Measurements from ENCODE around the gene SLC12A7.
"Not testable (repeated sequence)": the region's sequence is repeated elsewhere in the genome, so short reads cannot be mapped to it uniquely, and the experiment has no call there.

The SLC12A7 gene

GRCh38 chr5:1094670-1095190 is 17.1 kb downstream of the SLC12A7 start:
- no peak for DNase-seq

DNA sequence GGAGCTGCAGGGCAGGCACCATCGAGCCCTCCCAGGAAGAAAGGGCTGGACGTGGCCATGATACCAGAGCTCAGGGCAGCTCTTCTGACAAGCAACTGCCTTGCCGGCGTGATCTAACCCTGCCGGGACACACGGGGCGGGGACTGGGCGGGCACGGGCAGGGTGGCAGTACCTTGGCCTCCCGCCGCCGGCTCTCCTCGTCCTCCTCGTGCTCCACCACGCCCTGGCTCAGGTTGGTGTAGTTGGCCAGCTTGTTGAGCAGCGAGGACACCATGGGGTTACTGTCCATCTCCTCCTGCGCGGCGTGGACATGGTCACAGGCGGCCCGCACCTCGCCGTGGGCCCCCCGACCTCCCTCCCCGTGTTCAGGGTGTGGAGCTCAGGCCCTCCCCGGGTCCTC is 18.5 kb downstream of the SLC12A7 start:
- DNase-seq = no peak

DNA sequence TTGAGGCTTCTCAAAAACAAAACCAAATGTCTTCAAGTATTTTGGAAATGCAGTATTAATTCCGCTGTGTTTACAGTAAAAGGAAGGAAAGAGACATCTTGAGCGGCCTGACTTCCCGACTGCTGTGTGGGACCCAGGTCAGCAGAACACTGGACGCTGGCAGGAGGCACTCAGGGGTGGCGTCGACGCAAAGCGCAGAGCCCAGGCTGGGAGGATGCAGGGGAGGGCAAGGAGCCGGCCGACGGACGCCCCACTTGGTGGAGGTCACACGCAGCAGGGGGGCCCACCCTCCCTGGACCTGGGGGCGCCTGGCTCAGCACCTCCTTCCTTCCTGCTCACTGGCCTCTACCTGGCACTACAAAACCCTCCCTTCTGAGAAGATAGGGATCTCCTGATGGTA is 19.7 kb downstream of the SLC12A7 start:
- DNase-seq = no peak

DNA sequence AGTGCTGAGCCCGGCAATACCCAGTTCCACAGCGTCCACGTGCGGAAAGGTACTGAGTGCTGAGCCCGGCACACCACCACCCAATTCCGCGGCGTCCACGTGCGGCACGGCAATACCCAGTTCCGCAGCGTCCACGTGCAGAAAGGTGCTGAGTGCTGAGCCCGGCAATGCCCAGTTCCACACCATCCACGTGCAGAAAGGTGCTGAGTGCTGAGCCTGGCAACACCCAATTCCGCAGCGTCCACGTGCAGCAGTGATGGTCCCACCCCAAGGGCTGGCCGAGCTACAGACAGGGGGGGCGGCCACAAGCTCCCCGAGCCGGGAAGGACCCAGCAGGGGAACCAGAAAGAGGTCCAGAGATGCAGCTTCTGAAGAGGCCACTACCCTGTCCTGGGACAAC is 20.2 kb downstream of the SLC12A7 start:
- no peak for DNase-seq

- no peak for DNase-seq
Measured at GRCh38 chr5:1090538-1090937, 21.3 kb downstream of the SLC12A7 start.

GRCh38 chr5:1089621-1090040 is 22.2 kb downstream of the SLC12A7 start:
- DNase-seq = no peak

DNA sequence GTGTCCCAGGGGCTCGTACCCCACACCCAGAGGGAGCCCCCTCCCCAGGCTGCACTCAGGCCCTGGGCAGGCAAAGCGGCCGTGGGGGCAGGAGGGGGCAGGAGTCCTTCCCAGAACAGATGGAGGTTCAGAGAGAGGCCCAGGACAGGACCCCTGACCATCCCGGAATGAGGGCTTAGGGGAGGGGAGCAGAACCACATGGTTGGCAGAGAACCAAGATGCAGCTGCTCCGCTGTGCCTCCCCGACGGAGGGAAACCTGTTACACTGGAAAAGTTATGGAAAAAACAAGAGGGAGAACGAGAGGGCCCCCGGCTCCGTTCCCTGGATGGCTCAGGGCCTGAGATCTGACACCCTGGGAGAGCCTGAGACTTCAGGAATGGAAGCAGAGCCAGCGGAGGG is 22.7 kb downstream of the SLC12A7 start:
- no peak for DNase-seq

DNA sequence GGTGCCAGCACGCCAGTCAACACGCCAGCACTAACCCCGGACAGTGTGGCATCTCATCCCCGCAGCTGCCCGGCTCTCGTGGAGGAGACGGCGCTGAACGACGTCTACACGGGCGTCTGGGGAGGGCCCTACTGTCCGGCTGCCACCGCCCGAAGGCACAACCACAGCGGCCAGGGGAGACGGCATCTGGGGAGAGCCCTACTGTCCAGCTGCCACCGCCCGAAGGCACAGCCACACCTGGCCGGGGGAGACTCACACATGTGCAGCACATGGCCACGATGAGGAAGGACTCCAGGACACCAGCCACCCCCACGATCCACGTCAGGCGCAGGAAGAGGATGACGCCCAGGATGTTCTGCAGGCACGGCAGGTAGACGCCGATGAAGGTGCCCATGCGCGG is 23.1 kb downstream of the SLC12A7 start:
- DNase-seq = no peak

DNA sequence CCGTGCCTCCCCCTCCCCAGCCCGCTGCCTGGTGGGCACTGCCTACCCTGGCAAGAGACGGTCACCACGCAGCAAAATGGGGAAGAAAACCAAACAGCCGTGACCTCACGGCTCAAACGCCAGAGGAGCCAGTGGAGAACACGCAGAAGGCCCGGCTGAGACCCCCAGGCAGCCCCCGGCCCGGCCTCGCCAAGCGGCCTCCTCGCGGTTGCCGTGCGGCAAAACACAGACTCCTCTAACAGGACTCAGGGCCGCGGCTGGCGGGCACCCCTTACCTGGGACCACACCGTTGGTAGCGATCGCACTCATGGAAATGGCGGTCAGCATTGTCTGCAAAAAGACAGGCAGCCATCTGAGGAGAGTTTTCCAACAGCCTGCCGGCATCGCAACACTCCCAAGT is 23.8 kb downstream of the SLC12A7 start:
- DNase-seq = no peak

- DNase-seq = no peak
Measured at GRCh38 chr5:1087428-1087827, 24.4 kb downstream of the SLC12A7 start.

- DNase-seq = no peak
Measured at GRCh38 chr5:1086871-1087270, 25.0 kb downstream of the SLC12A7 start.

DNA sequence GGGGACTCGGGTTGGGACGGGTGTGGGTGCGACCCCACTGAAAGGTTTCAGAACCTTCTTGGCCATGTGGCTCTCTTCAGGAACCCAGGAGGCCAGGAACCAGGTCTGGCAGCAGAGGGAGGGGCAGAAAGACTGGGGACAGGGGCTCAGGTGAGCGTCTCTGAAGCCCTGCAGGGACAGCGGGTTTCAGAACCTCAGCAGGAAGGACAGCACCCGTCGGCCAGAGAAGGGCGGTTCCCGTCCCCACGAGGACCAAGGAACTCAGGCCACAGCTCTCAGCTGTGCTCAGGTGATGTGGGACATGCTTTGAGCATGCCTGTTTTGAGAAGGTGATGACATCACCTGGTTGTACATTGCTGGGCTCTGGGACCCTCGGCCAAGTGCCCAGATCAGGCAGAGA is 25.7 kb downstream of the SLC12A7 start:
- DNase-seq = no peak

- no peak for DNase-seq
Measured at GRCh38 chr5:1085391-1085790, 26.5 kb downstream of the SLC12A7 start.

DNA sequence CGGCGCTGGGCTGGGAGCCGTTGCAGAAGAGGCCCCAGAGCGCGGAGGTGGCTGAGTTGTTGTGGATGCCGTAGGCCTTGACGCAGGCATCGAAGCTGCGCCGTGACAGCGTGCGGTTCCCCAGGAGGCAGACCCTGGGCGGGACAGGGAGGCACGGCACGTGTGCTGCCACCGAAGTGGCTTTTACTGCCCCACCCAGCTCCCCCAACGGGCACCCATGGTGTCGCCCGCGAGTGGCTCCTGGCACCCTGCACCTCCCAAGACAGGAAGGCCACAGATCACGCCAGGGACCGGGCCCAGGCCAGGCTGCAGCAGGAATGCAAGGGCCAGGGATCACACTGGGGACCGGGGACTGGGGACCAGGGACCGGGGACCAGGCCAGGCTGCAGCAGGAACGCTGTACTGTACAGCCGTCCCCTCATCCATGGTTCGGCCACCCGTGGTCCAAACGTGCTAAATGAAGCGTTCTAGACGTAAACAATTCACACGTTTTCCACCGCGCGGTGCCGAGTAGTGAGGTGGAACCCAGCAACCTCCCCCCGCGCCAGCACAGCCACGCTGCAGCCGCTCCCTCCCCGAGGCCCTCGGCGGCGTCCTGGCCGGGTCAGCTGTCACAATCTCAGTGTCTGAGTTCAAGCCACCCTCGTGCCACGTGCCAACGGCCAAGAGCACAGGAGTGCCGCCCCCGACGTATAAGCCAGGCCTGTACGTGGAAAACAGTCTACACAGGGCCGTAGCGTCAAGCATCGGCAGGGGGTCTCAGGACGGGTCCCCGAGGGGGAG is 27.8 kb downstream of the SLC12A7 start:
- DNase-seq = no peak

DNA sequence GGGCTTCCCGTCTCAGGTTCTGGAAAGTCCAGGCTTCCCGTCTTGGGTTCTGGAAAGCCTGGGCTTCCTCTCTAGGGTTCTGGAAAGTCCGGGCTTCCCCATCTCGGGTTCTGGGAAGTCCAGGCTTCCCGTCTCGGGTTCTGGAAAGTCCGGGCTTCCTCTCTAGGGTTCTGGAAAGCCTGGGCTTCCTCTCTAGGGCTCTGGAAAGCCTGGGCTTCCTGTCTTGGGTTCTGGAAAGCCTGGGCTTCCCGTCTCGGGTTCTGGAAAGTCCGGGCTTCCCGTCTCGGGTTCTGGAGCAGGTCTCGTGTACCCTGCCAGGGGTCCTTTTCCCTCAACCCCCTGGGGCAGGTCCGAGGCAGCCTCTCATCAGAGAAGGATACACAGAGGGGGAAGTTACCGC is 28.8 kb downstream of the SLC12A7 start:
- DNase-seq = not testable (repeated sequence)

DNA sequence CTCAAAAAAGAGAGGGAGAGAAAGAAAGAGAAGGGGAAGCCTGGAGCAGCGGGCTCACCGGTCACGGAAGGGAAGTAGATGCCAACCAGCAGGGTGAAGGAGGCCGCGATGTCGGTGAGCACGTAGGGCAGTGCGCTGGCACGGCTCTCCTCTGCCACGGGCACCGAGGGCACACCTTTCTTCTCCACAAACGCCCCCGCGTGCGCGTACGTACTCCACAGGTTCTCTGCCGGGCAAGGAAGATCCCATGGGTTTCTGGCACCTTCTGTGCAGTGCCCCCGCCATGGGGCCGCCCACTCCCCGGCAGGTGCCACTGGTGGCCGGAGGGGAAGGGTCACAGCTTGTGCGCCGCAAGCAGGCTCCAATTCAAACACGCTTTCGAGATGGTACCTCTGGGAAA is 30.3 kb downstream of the SLC12A7 start:
- no peak for DNase-seq

- no peak for DNase-seq
Measured at GRCh38 chr5:1080432-1080831, 31.4 kb downstream of the SLC12A7 start.

GRCh38 chr5:1079961-1080360 is 31.9 kb downstream of the SLC12A7 start:
- no peak for DNase-seq

DNA sequence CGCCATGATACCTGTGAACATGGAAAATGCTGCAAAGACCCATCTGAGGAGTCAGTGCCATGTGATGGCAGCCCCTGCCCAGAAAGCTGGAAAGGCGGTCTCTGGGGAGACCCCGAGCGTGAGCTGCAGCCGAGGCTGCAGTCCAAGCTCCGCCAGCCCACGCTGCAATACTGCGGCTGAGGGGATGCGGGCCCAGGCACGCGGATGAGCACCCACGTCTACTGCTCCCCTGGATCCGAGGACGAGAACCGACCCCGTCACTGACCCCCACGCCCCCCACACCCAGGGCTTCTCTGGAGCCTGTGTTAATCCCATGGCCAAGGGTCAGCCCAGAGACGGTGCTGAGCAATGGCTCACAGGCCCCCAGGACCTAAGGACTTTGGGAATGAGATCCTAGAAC is 32.4 kb downstream of the SLC12A7 start:
- DNase-seq = no peak

GRCh38 chr5:1078851-1079250 is 33.0 kb downstream of the SLC12A7 start:
- DNase-seq = no peak

- no peak for DNase-seq
Measured at GRCh38 chr5:1078206-1078605, 33.7 kb downstream of the SLC12A7 start.

GRCh38 chr5:1077491-1078020 is 34.3 kb downstream of the SLC12A7 start:
- no peak for DNase-seq

GRCh38 chr5:1077026-1077425 is 34.8 kb downstream of the SLC12A7 start:
- DNase-seq = no peak

GRCh38 chr5:1076406-1076805 is 35.5 kb downstream of the SLC12A7 start:
- no peak for DNase-seq

- no peak for DNase-seq
Measured at GRCh38 chr5:1075931-1076330, 35.9 kb downstream of the SLC12A7 start.

Data from CD4-positive, alpha-beta T cell treated with Interleukin-21 for 1 hour (primary cell).